ENCODE data around the gene GJA4. TPM values are rescaled to one million over a fixed set of nuclear protein-coding genes. Genes with fewer than 3 reads are reported as not detected.

GJA4 gene
- total RNA-seq, 2 donors from 2014 or later = 3.8 to 15.9 TPM

- WGBS = 71% methylated on average over 3 of the region's 3 CpGs
- H3K4me3 ChIP-seq = no peak overlapping the region
- no peak for DNase-seq (ENCODE audit: low spot score)
- no peak overlapping the region for H3K27ac ChIP-seq
- H3K27me3 ChIP-seq (replicated peaks; ENCODE audit: insufficient read depth) = no peaks in the 10 kb centered on the region
- no peaks in the 10 kb centered on the region for H3K4me1 ChIP-seq (replicated peaks)
- no peak for TF ChIP-seq CTCF (IDR thresholded peaks at IDR 0.05)
- TF ChIP-seq POLR2A (IDR thresholded peaks at IDR 0.05) = no peak
- no peaks in the 10 kb centered on the region for H3K9me3 ChIP-seq
- no peaks in the 10 kb centered on the region for H3K36me3 ChIP-seq
- intact Hi-C loops (cut with DNase I) = no loop called here
These were observed 29.4 kb downstream of the GJA4 start for GRCh38 chr1:34822202-34822601.

- no peak for DNase-seq (ENCODE audit: low spot score)
- Histone ChIP-seq H3K27ac (no peak overlapping the region), H3K4me1 (replicated peaks) (no peaks in the 10 kb centered on the region), H3K9me3 (no peaks in the 10 kb centered on the region), H3K27me3 (replicated peaks; ENCODE audit: insufficient read depth) (no peaks in the 10 kb centered on the region), H3K36me3 (no peaks in the 10 kb centered on the region), H3K4me3 (no peak overlapping the region)
- 90% methylated on average over 3 of the region's 3 CpGs for WGBS
- TF ChIP-seq POLR2A (IDR thresholded peaks at IDR 0.05) = no peak
- no peak for TF ChIP-seq CTCF (IDR thresholded peaks at IDR 0.05)
- no peak for TF ChIP-seq POLR2AphosphoS5 (IDR thresholded peaks at IDR 0.05)
- intact Hi-C loops (cut with DNase I) = no loop called here
These were observed 32.1 kb downstream of the GJA4 start for GRCh38 chr1:34824817-34825454.

GRCh38 chr1:34825455-34826091, 32.8 kb downstream of the GJA4 start:
- no peaks in the 10 kb centered on the region for H3K36me3 ChIP-seq
- WGBS = 67% methylated on average over 11 of the region's 11 CpGs
- no peak overlapping the region for H3K4me3 ChIP-seq
- no peaks in the 10 kb centered on the region for H3K4me1 ChIP-seq (replicated peaks)
- no peak overlapping the region for H3K27ac ChIP-seq
- no peak for TF ChIP-seq POLR2AphosphoS5 (IDR thresholded peaks at IDR 0.05)
- no peak for TF ChIP-seq CTCF (IDR thresholded peaks at IDR 0.05)
- TF ChIP-seq POLR2A (IDR thresholded peaks at IDR 0.05) = no peak
- DNase-seq (ENCODE audit: low spot score) = no peak
- intact Hi-C loops (cut with DNase I) = no loop called here
- H3K9me3 ChIP-seq = no peaks in the 10 kb centered on the region
- H3K27me3 ChIP-seq (replicated peaks; ENCODE audit: insufficient read depth) = no peaks in the 10 kb centered on the region

- Histone ChIP-seq H3K4me1 (replicated peaks) (no peaks in the 10 kb centered on the region), H3K9me3 (no peaks in the 10 kb centered on the region), H3K36me3 (no peaks in the 10 kb centered on the region), H3K27me3 (replicated peaks; ENCODE audit: insufficient read depth) (no peaks in the 10 kb centered on the region), H3K27ac (no peak overlapping the region), H3K4me3 (no peak overlapping the region)
- intact Hi-C loops (cut with DNase I) = no loop called here
- TF ChIP-seq CTCF (IDR thresholded peaks at IDR 0.05) (no peak), POLR2A (IDR thresholded peaks at IDR 0.05) (no peak), POLR2AphosphoS5 (IDR thresholded peaks at IDR 0.05) (no peak)
- DNase-seq (ENCODE audit: low spot score) = no peak
- 78% methylated on average over 5 of the region's 5 CpGs for WGBS
These were observed 34.6 kb downstream of the GJA4 start for GRCh38 chr1:34827341-34827941.

GRCh38 chr1:34828611-34829010, 35.8 kb downstream of the GJA4 start:
- WGBS = 82% methylated on average over 2 of the region's 2 CpGs
- DNase-seq (ENCODE audit: low spot score) = no peak
- no peak overlapping the region for H3K4me3 ChIP-seq
- H3K27ac ChIP-seq = no peak overlapping the region
- no peaks in the 10 kb centered on the region for H3K9me3 ChIP-seq
- TF ChIP-seq CTCF (IDR thresholded peaks at IDR 0.05) (no peak), POLR2AphosphoS5 (IDR thresholded peaks at IDR 0.05) (no peak), POLR2A (IDR thresholded peaks at IDR 0.05) (no peak)
- H3K27me3 ChIP-seq (replicated peaks; ENCODE audit: insufficient read depth) = no peaks in the 10 kb centered on the region
- no peaks in the 10 kb centered on the region for H3K36me3 ChIP-seq
- intact Hi-C loops (cut with DNase I) = no loop called here
- H3K4me1 ChIP-seq (replicated peaks) = no peaks in the 10 kb centered on the region
